Endothelial cell of umbilical vein (primary cell): Measurements from ENCODE around the gene ZNF474. TPM values are rescaled to one million over a fixed set of nuclear protein-coding genes. Genes with fewer than 3 reads are reported as not detected.

ENCODE experiments used
- BruUV-seq: library from RNA; stranded (reverse); fragments of 400-500 nt; replicated peaks from 2 replicates; lab custom pipeline; 2021; lab: Mats Ljungman, UMichigan
- CTCF ChIA-PET: fragments of 300-600, 350-600 bp; sonication (Branson Sonifier 250); formaldehyde crosslinking; loops from one replicate; lab custom pipeline; 2021; ENCODE audit warnings: antibody characterized with exemption, inconsistent platforms; lab: Charles Lee
- POLR2A ChIA-PET: fragments of 300-600, 350-600 bp; sonication (Branson Sonifier 250); formaldehyde crosslinking; loops from one replicate; lab custom pipeline; 2021; ENCODE audit warnings: antibody characterized with exemption, inconsistent platforms; lab: Charles Lee
- DNase-seq: peaks from one replicate; pipeline ENCODE4 v3.0.0-alpha.2; 2011; ENCODE audit warnings: low read depth, low spot score
- FAIRE-seq: peaks from 2 replicates; lab custom pipeline; 2011; peaks lifted over from hg19 to GRCh38; lab: Jason Lieb, UNC
- H2AFZ ChIP-seq: 2 replicates; pipeline ENCODE4 v1.6.0; 2012; ENCODE audit warnings: low read depth, low read length, control low read depth, inconsistent platforms
- H3K27ac ChIP-seq: 2 replicates; pipeline ENCODE4 v1.5.1; 2011; ENCODE audit warnings: low read depth, mild to moderate bottlenecking, control low read depth, low read length, moderate library complexity; ENCODE audit not compliant: insufficient read depth
- H3K27me3 ChIP-seq, 2 experiments: 2 replicates each; pipeline versions ENCODE4 v1.6.0 to v1.6.1; 2011; ENCODE audit warnings: low read length in 2 of 2, mixed read lengths in 1 of 2; ENCODE audit not compliant: control insufficient read depth in 2 of 2, insufficient read depth in 2 of 2
- H3K36me3 ChIP-seq, 2 experiments: 2 replicates in 1 of 2; 3 replicates in 1 of 2; pipeline ENCODE4 v1.5.1; 2011; ENCODE audit warnings: low read length in 2 of 2, mild to moderate bottlenecking in 1 of 2, moderate library complexity in 1 of 2; ENCODE audit not compliant: control insufficient read depth in 2 of 2, insufficient read depth in 2 of 2; ENCODE audit errors: extremely low read depth in 1 of 2
- H3K4me1 ChIP-seq: 3 replicates; pipeline ENCODE4 v1.5.1; 2011; ENCODE audit warnings: mild to moderate bottlenecking, low read length; ENCODE audit not compliant: control insufficient read depth, insufficient read depth; ENCODE audit errors: extremely low read depth
- H3K4me2 ChIP-seq: 2 replicates; pipeline ENCODE4 v1.6.1; 2011; ENCODE audit warnings: low read length, control low read depth, mixed read lengths; ENCODE audit not compliant: insufficient read depth
- H3K4me3 ChIP-seq, 3 experiments: fragments of 200-600 bp in 1 of 3; sonication (generic), shearing (Covaris generic) in 1 of 3; replicated peaks in 1 of 3; 2 replicates each; pipeline ENCODE4 v1.5.1; 2011 to 2016; ENCODE audit warnings: control low read depth in 3 of 3, low read length in 3 of 3, mild to moderate bottlenecking in 2 of 3, inconsistent platforms in 1 of 3, low read depth in 1 of 3, moderate library complexity in 1 of 3; ENCODE audit not compliant: insufficient read depth in 1 of 3
- H3K79me2 ChIP-seq: 2 replicates; pipeline ENCODE4 v1.6.0; 2012; ENCODE audit warnings: low read length, inconsistent platforms; ENCODE audit not compliant: control insufficient read depth, insufficient read depth
- H3K9ac ChIP-seq: replicated peaks from 2 replicates; pipeline ENCODE3; 2011; ENCODE audit warnings: low read length, control low read depth; ENCODE audit not compliant: insufficient read depth; ENCODE audit errors: extremely low read depth
- H3K9me1 ChIP-seq: replicated peaks from 3 replicates; pipeline ENCODE4 v1.6.0; 2011; ENCODE audit warnings: mild to moderate bottlenecking, low read length; ENCODE audit not compliant: control insufficient read depth, insufficient read depth; ENCODE audit errors: extremely low read depth
- H3K9me3 ChIP-seq: replicated peaks from 2 replicates; pipeline ENCODE4 v1.5.1; 2012; ENCODE audit warnings: low read length, inconsistent platforms; ENCODE audit not compliant: control insufficient read depth, insufficient read depth
- H4K20me1 ChIP-seq: replicated peaks from 2 replicates; pipeline ENCODE3; 2011; ENCODE audit warnings: mild to moderate bottlenecking, low read length; ENCODE audit not compliant: control insufficient read depth, insufficient read depth; ENCODE audit errors: extremely low read depth
- CTCF ChIP-seq, 2 donors: IDR thresholded peaks; 1 replicate in 1 of 2; 2 replicates in 1 of 2; pipeline ENCODE4 v1.5.1; 2011; ENCODE audit warnings: low read length in 2 of 2, mild to moderate bottlenecking in 2 of 2, moderate library complexity in 2 of 2, control low read depth in 1 of 2, inconsistent platforms in 1 of 2, low read depth in 1 of 2; ENCODE audit not compliant: insufficient read depth in 1 of 2; ENCODE audit errors: extremely low read depth in 1 of 2
- EZH2 ChIP-seq: IDR thresholded peaks from 2 replicates; pipeline ENCODE4 v1.6.1; 2012; ENCODE audit warnings: borderline replicate concordance, low read depth, mild to moderate bottlenecking, moderate library complexity, low read length, inconsistent platforms; ENCODE audit not compliant: severe bottlenecking
- FOS ChIP-seq: IDR thresholded peaks from 2 replicates; pipeline ENCODE4 v1.6.1; 2011; ENCODE audit warnings: mild to moderate bottlenecking, low read length, moderate library complexity, borderline replicate concordance; ENCODE audit not compliant: insufficient read depth
- GATA2 ChIP-seq: IDR thresholded peaks from 2 replicates; pipeline ENCODE4 v1.7.0; 2011; ENCODE audit warnings: low read depth, mild to moderate bottlenecking, moderate library complexity, mixed read lengths, low read length; ENCODE audit not compliant: insufficient read length, insufficient read depth
- JUN ChIP-seq: IDR thresholded peaks from 2 replicates; pipeline ENCODE4 v1.6.1; 2011; ENCODE audit warnings: borderline replicate concordance, low read depth; ENCODE audit not compliant: insufficient read length, insufficient read depth
- MAX ChIP-seq: IDR thresholded peaks from 2 replicates; pipeline ENCODE4 v1.6.1; 2011; ENCODE audit not compliant: insufficient read depth, insufficient read length
- MYC ChIP-seq: IDR thresholded peaks from one replicate; pipeline ENCODE4 v1.6.1; 2011; ENCODE audit warnings: mild to moderate bottlenecking, low read depth, low read length
- POLR2A ChIP-seq: IDR thresholded peaks from 2 replicates; pipeline ENCODE4 v1.6.1; 2012; ENCODE audit warnings: low read depth, mild to moderate bottlenecking, control low read depth, low read length
- POLR2AphosphoS5 ChIP-seq: IDR thresholded peaks from 2 replicates; pipeline ENCODE4 v1.6.1; 2012; ENCODE audit warnings: low read depth, mild to moderate bottlenecking, control low read depth, low read length, moderate library complexity; ENCODE audit not compliant: insufficient read depth
- dilution Hi-C: fragments of 300-500 bp; cut with MboI; formaldehyde crosslinking; loops from one replicate; pipeline ENCODE4 v1.15.0; 2019; ENCODE audit warnings: low sequenced_read_pairs; ENCODE audit not compliant: extremely low pct_ligation_motif_present
- intact Hi-C: fragments of 100-400 bp; cut with micrococcal nuclease; formaldehyde crosslinking; loops from one replicate; pipeline ENCODE4 v1.10.0; 2022
- polyA plus RNA-seq, 4 experiments: library from polyadenylated mRNA; depleted of rRNA in 3 of 4; stranded (reverse) in 3 of 4; unstranded in 1 of 4; fragments of >200 nt; gene quantifications; 2 replicates each; pipeline versions ENCODE4 v1.2.1 to v1.2.3, GENCODE V29; 2011 to 2012; ENCODE audit warnings: missing spikeins in 1 of 4
- total RNA-seq: library from RNA; stranded (reverse); gene quantifications from 2 replicates; pipeline ENCODE4 v1.2.3, GENCODE V29; 2021

The ZNF474 gene
- total and polyA plus RNA-seq, 2 donors (not counting 3 experiments of a cell fraction or from before 2014, with no cell fraction given) = 0.03 TPM; not detected in 1

GRCh38 chr5:122114501-122114900 lies 14.8 kb upstream of the ZNF474 start:
- no peaks in the 10 kb centered on the region for H3K9me1 ChIP-seq
- FAIRE-seq (no peak), DNase-seq (no peak)
- intact Hi-C loops (no loop called here), dilution Hi-C loops (no loop called here)
- no peaks in the 10 kb centered on the region for H4K20me1 ChIP-seq
- no peaks in the 10 kb centered on the region for H3K4me1 ChIP-seq
- no peaks in the 10 kb centered on the region for H3K9me3 ChIP-seq
- no peak overlapping the region for H3K4me2 ChIP-seq
- ChIA-PET CTCF (no interaction called here), POLR2A (no interaction called here)
- no peak for TF ChIP-seq CTCF (IDR thresholded peaks at IDR 0.05; ENCODE audit: extremely low read depth in 1 of 2, insufficient read depth in 1 of 2, low read depth in 1 of 2, low read length in 2 of 2)
- no peak for TF ChIP-seq FOS
- TF ChIP-seq MYC = no peak
- no peak for TF ChIP-seq JUN
- TF ChIP-seq EZH2 = no peak
- no peaks in the 10 kb centered on the region for H3K27me3 ChIP-seq
- no peaks in the 10 kb centered on the region for H3K79me2 ChIP-seq
- no TSS peak for BruUV-seq
- H3K4me3 ChIP-seq = no peak overlapping the region
- no peaks in the 10 kb centered on the region for H3K36me3 ChIP-seq
- H3K9ac ChIP-seq = no peak overlapping the region
- H2AFZ ChIP-seq = no peak overlapping the region
- no peak overlapping the region for H3K27ac ChIP-seq

- Histone ChIP-seq H3K4me2 (no peak overlapping the region), H2AFZ (no peak overlapping the region), H3K9me3 (no peaks in the 10 kb centered on the region), H3K79me2 (no peaks in the 10 kb centered on the region), H3K36me3 (no peaks in the 10 kb centered on the region), H3K27ac (no peak overlapping the region), H3K27me3 (no peaks in the 10 kb centered on the region), H3K9ac (no peak overlapping the region), H3K4me3 (no peak overlapping the region), H3K4me1 (no peaks in the 10 kb centered on the region), H4K20me1 (no peaks in the 10 kb centered on the region), H3K9me1 (no peaks in the 10 kb centered on the region)
- DNase-seq (no peak), FAIRE-seq (no peak)
- intact Hi-C loops = no loop called here
- ChIA-PET CTCF (interaction anchor here (1.5 kb wide), 1 partner anchor 38 kb away, joined by 4 read pairs; no protein-coding TSS in a partner anchor), POLR2A (no interaction called here)
- TF ChIP-seq JUN = no peak
- no peak for TF ChIP-seq CTCF (IDR thresholded peaks at IDR 0.05; ENCODE audit: extremely low read depth in 1 of 2, insufficient read depth in 1 of 2, low read depth in 1 of 2, low read length in 2 of 2)
- TF ChIP-seq FOS = no peak
- no peak for TF ChIP-seq MAX
- TF ChIP-seq POLR2AphosphoS5 = no peak
- no peak for TF ChIP-seq POLR2A
- no peak for TF ChIP-seq EZH2
- TF ChIP-seq MYC = no peak
- TF ChIP-seq GATA2 = no peak
- BruUV-seq = no TSS peak
- dilution Hi-C loops = no loop called here
Measured at GRCh38 chr5:122118356-122118948, 10.9 kb upstream of the ZNF474 start.
